Neural cell (in vitro differentiated cells): ENCODE results near the gene SPDEF. TPM values are rescaled to one million over a fixed set of nuclear protein-coding genes. Genes with fewer than 3 reads are reported as not detected.

Source experiments
- H2AFZ ChIP-seq: fragments of 200-600, 300-800 bp; sonication (generic), shearing (Covaris generic); 2 replicates; pipeline ENCODE4 v1.6.0; 2014; ENCODE audit warnings: low read depth, mild to moderate bottlenecking, antibody characterized with exemption, low read length, moderate library complexity
- H3F3A ChIP-seq: fragments of 200-600 bp; shearing (Covaris generic); 2 replicates; pipeline ENCODE4 v1.6.1; 2016; ENCODE audit warnings: mild to moderate bottlenecking, moderate library complexity, mixed read lengths, antibody characterized with exemption, low read length; ENCODE audit not compliant: insufficient read depth, poor library complexity, severe bottlenecking
- H3K27ac ChIP-seq: fragments of 200-600, 300-800 bp; sonication (generic), shearing (Covaris generic); 2 replicates; pipeline ENCODE4 v1.5.1; 2014; ENCODE audit warnings: mild to moderate bottlenecking, low read length, moderate library complexity
- H3K27me3 ChIP-seq: fragments of 300-800, 200-600 bp; sonication (generic), shearing (Covaris generic); 2 replicates; pipeline ENCODE4 v1.6.0; 2014; ENCODE audit warnings: mild to moderate bottlenecking, low read depth, low read length, moderate library complexity; ENCODE audit not compliant: insufficient read depth
- H3K36me3 ChIP-seq: fragments of 300-800, 200-600 bp; sonication (generic), shearing (Covaris generic); 2 replicates; pipeline ENCODE4 v1.5.1; 2014; ENCODE audit warnings: mild to moderate bottlenecking, antibody characterized with exemption, low read length, moderate library complexity; ENCODE audit not compliant: insufficient read depth
- H3K4me2 ChIP-seq: fragments of 300-800, 200-600 bp; sonication (generic), shearing (Covaris generic); 2 replicates; pipeline ENCODE4 v1.6.0; 2014; ENCODE audit warnings: mild to moderate bottlenecking, low read length
- H3K4me3 ChIP-seq: fragments of 300-800, 200-600 bp; sonication (generic), shearing (Covaris generic); 2 replicates; pipeline ENCODE4 v1.5.1; 2014; ENCODE audit warnings: mild to moderate bottlenecking, low read length, moderate library complexity
- H3K79me2 ChIP-seq: fragments of 200-600 bp; shearing (Covaris generic); replicated peaks from 2 replicates; pipeline ENCODE4 v1.6.0; 2014; ENCODE audit warnings: mild to moderate bottlenecking, low read length, moderate library complexity; ENCODE audit not compliant: insufficient read depth
- H3K9ac ChIP-seq: fragments of 300-800, 200-600 bp; sonication (generic), shearing (Covaris generic); 2 replicates; pipeline ENCODE4 v1.6.1; 2016; ENCODE audit warnings: mild to moderate bottlenecking, low read length, mixed read lengths
- H3K9me2 ChIP-seq: fragments of 200-600 bp; shearing (Covaris generic); 2 replicates; pipeline ENCODE4 v1.6.1; 2016; ENCODE audit warnings: mild to moderate bottlenecking, low read length, mixed read lengths; ENCODE audit not compliant: insufficient read depth
- H3K9me3 ChIP-seq: fragments of 200-600, 300-800 bp; sonication (generic), shearing (Covaris generic); 2 replicates; pipeline ENCODE4 v1.6.1; 2016; ENCODE audit warnings: mild to moderate bottlenecking, mixed run types, low read length, moderate library complexity, mixed read lengths
- H4K20me1 ChIP-seq: fragments of 200-600 bp; shearing (Covaris generic); 2 replicates; pipeline ENCODE4 v1.6.1; 2016; ENCODE audit warnings: mild to moderate bottlenecking, mixed run types; ENCODE audit not compliant: insufficient read depth
- EP300 ChIP-seq: fragments of 450-650 bp; conservative IDR thresholded peaks from 2 replicates; pipeline ENCODE4 v1.6.1; 2014; ENCODE audit warnings: antibody characterized with exemption, mild to moderate bottlenecking, moderate library complexity; ENCODE audit not compliant: poor library complexity, severe bottlenecking
- EZH2 ChIP-seq: fragments of 200-600, 300-800 bp; shearing (Covaris generic), sonication (generic); IDR thresholded peaks from 2 replicates; pipeline ENCODE4 v1.6.1; 2014; ENCODE audit warnings: antibody characterized with exemption, low read length, borderline replicate concordance, mild to moderate bottlenecking; ENCODE audit not compliant: insufficient read depth, poor library complexity, severe bottlenecking
- MXI1 ChIP-seq: fragments of 450-650 bp; conservative IDR thresholded peaks from 2 replicates; pipeline ENCODE4 v1.6.1; 2014; ENCODE audit warnings: antibody characterized with exemption, mild to moderate bottlenecking; ENCODE audit not compliant: poor library complexity, severe bottlenecking
- POLR2AphosphoS5 ChIP-seq: IDR thresholded peaks from 2 replicates; pipeline ENCODE4 v1.6.1; 2012
- RAD21 ChIP-seq: fragments of 450-650 bp; conservative IDR thresholded peaks from 2 replicates; pipeline ENCODE4 v1.6.1; 2014; ENCODE audit warnings: antibody characterized with exemption, mild to moderate bottlenecking, moderate library complexity
- SMC3 ChIP-seq: fragments of 450-650 bp; conservative IDR thresholded peaks from 2 replicates; pipeline ENCODE4 v1.6.1; 2014; ENCODE audit warnings: antibody characterized with exemption, mild to moderate bottlenecking, moderate library complexity; ENCODE audit not compliant: poor library complexity
- TAF1 ChIP-seq: IDR thresholded peaks from 2 replicates; pipeline ENCODE4 v1.6.1; 2012; ENCODE audit warnings: low read depth
- polyA plus RNA-seq: library from polyadenylated mRNA; depleted of rRNA; stranded (reverse); fragments of >200 nt; gene quantifications from 2 replicates; pipeline ENCODE4 v1.2.3, GENCODE V29; 2014
- TF ChIP-seq, protein P1 (sequence below): IDR thresholded peaks from 2 replicates; pipeline ENCODE4 v1.6.1; 2012; ENCODE audit warnings: borderline replicate concordance
- TF ChIP-seq, protein P2 (sequence below): fragments of 450-650 bp; IDR thresholded peaks from 2 replicates; pipeline ENCODE4 v1.5.1; 2014; ENCODE audit warnings: antibody characterized with exemption, mild to moderate bottlenecking, moderate library complexity; ENCODE audit not compliant: poor library complexity, severe bottlenecking

The SPDEF gene
- polyA plus RNA-seq, 1 donor from 2014 or later, result 0.36 TPM

GRCh38 chr6:34490390-34491090 lies 65.6 kb downstream of the SPDEF start:
- Histone ChIP-seq H3K9ac (no peak overlapping the region), H3K4me2 (no peak overlapping the region), H3K27ac (no peak overlapping the region), H3K9me3 (no peaks in the 10 kb centered on the region), H3K4me3 (no peak overlapping the region), H3F3A (no peaks in the 10 kb centered on the region), H3K36me3 (no peaks in the 10 kb centered on the region), H2AFZ (no peak overlapping the region), H3K9me2 (no peaks in the 10 kb centered on the region), H3K27me3 (no peaks in the 10 kb centered on the region), H3K79me2 (no peaks in the 10 kb centered on the region), H4K20me1 (no peaks in the 10 kb centered on the region)
- no peak for TF ChIP-seq POLR2AphosphoS5
- TF ChIP-seq, protein P1, sequence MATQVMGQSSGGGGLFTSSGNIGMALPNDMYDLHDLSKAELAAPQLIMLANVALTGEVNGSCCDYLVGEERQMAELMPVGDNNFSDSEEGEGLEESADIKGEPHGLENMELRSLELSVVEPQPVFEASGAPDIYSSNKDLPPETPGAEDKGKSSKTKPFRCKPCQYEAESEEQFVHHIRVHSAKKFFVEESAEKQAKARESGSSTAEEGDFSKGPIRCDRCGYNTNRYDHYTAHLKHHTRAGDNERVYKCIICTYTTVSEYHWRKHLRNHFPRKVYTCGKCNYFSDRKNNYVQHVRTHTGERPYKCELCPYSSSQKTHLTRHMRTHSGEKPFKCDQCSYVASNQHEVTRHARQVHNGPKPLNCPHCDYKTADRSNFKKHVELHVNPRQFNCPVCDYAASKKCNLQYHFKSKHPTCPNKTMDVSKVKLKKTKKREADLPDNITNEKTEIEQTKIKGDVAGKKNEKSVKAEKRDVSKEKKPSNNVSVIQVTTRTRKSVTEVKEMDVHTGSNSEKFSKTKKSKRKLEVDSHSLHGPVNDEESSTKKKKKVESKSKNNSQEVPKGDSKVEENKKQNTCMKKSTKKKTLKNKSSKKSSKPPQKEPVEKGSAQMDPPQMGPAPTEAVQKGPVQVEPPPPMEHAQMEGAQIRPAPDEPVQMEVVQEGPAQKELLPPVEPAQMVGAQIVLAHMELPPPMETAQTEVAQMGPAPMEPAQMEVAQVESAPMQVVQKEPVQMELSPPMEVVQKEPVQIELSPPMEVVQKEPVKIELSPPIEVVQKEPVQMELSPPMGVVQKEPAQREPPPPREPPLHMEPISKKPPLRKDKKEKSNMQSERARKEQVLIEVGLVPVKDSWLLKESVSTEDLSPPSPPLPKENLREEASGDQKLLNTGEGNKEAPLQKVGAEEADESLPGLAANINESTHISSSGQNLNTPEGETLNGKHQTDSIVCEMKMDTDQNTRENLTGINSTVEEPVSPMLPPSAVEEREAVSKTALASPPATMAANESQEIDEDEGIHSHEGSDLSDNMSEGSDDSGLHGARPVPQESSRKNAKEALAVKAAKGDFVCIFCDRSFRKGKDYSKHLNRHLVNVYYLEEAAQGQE, result no peak
- TF ChIP-seq EZH2, result no peak
- TF ChIP-seq EP300, result no peak
- TF ChIP-seq, protein P2, sequence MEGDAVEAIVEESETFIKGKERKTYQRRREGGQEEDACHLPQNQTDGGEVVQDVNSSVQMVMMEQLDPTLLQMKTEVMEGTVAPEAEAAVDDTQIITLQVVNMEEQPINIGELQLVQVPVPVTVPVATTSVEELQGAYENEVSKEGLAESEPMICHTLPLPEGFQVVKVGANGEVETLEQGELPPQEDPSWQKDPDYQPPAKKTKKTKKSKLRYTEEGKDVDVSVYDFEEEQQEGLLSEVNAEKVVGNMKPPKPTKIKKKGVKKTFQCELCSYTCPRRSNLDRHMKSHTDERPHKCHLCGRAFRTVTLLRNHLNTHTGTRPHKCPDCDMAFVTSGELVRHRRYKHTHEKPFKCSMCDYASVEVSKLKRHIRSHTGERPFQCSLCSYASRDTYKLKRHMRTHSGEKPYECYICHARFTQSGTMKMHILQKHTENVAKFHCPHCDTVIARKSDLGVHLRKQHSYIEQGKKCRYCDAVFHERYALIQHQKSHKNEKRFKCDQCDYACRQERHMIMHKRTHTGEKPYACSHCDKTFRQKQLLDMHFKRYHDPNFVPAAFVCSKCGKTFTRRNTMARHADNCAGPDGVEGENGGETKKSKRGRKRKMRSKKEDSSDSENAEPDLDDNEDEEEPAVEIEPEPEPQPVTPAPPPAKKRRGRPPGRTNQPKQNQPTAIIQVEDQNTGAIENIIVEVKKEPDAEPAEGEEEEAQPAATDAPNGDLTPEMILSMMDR, result no peak
- TF ChIP-seq RAD21, result no peak
- no peak for TF ChIP-seq TAF1
- no peak for TF ChIP-seq MXI1

- Histone ChIP-seq H3K27me3 (no peaks in the 10 kb centered on the region), H4K20me1 (no peaks in the 10 kb centered on the region), H3K36me3 (no peaks in the 10 kb centered on the region), H3K27ac (no peak overlapping the region), H3K9ac (no peak overlapping the region), H3K4me3 (no peak overlapping the region), H3F3A (no peaks in the 10 kb centered on the region), H2AFZ (no peak overlapping the region), H3K9me2 (no peaks in the 10 kb centered on the region), H3K79me2 (no peaks in the 10 kb centered on the region), H3K9me3 (no peaks in the 10 kb centered on the region), H3K4me2 (no peak overlapping the region)
- no peak for TF ChIP-seq RAD21
- no peak for TF ChIP-seq EP300
- no peak for TF ChIP-seq TAF1
- no peak for TF ChIP-seq MXI1
- no peak for TF ChIP-seq SMC3
- TF ChIP-seq, protein P2, result no peak
- TF ChIP-seq, protein P1, result no peak
- no peak for TF ChIP-seq POLR2AphosphoS5
- TF ChIP-seq EZH2, result no peak
These were observed 66.8 kb downstream of the SPDEF start for GRCh38 chr6:34489207-34489805.
